CD4-positive, alpha-beta memory T cell (primary cell): ENCODE measurements around the gene ZNF492. TPM values are rescaled to one million over a fixed set of nuclear protein-coding genes. Genes with fewer than 3 reads are reported as not detected.
"Not testable (repeated sequence)": the region's sequence is repeated elsewhere in the genome, so short reads cannot be mapped to it uniquely, and the experiment has no call there.

Experiments used
- CTCF ChIA-PET: fragments of 350-600 bp; sonication (Branson Sonifier 250); formaldehyde crosslinking; loops from one replicate; lab custom pipeline; 2021; ENCODE audit warnings: inconsistent platforms; ENCODE audit not compliant: partially characterized antibody; lab: Charles Lee
- POLR2A ChIA-PET: fragments of 350-600 bp; sonication (Branson Sonifier 250); formaldehyde crosslinking; loops from one replicate; lab custom pipeline; 2021; ENCODE audit not compliant: partially characterized antibody; lab: Charles Lee
- DNase-seq, 5 donors: peaks; one replicate each; pipeline versions ENCODE4 v3.0.0 to v3.0.0-alpha.2; 2020 to 2022; ENCODE audit warnings: mixed read lengths in 1 of 5
- H3K27ac ChIP-seq: one replicate; pipeline ENCODE4 v1.7.0; 2013; ENCODE audit warnings: low read depth, low read length
- H3K27me3 ChIP-seq: 2 replicates; pipeline ENCODE4 v1.7.0; 2013; ENCODE audit warnings: mild to moderate bottlenecking, low read length, moderate library complexity; ENCODE audit not compliant: insufficient read depth
- H3K36me3 ChIP-seq: 2 replicates; pipeline ENCODE4 v1.7.0; 2013; ENCODE audit warnings: mild to moderate bottlenecking, low read length, moderate library complexity; ENCODE audit not compliant: insufficient read depth
- H3K4me1 ChIP-seq: 2 replicates; pipeline ENCODE4 v1.7.0; 2013; ENCODE audit warnings: mild to moderate bottlenecking, low read length, moderate library complexity; ENCODE audit not compliant: insufficient read depth
- H3K4me3 ChIP-seq, 2 donors: one replicate each; pipeline ENCODE4 v1.7.0; 2013; ENCODE audit warnings: low read length in 2 of 2, mild to moderate bottlenecking in 1 of 2
- H3K9me3 ChIP-seq, 2 donors: one replicate each; pipeline ENCODE4 v1.7.0; 2013; ENCODE audit warnings: low read length in 2 of 2, control low read depth in 1 of 2; ENCODE audit not compliant: control insufficient read depth in 1 of 2
- H3K27ac Mint-ChIP-seq, 7 donors: one replicate each; pipeline ENCODE4 v1.8.0; 2020 to 2021; ENCODE audit warnings: mixed read lengths in 7 of 7, mild to moderate bottlenecking in 6 of 7, inconsistent platforms in 3 of 7, moderate library complexity in 3 of 7
- H3K27me3 Mint-ChIP-seq, 2 donors: one replicate each; pipeline ENCODE4 v1.8.0; 2020 to 2021; ENCODE audit warnings: mixed read lengths in 2 of 2
- H3K36me3 Mint-ChIP-seq, 2 donors: one replicate each; pipeline ENCODE4 v1.8.0; 2020 to 2021; ENCODE audit warnings: mixed read lengths in 2 of 2, inconsistent platforms in 1 of 2, mild to moderate bottlenecking in 1 of 2
- H3K4me1 Mint-ChIP-seq, 4 donors: one replicate each; pipeline ENCODE4 v1.8.0; 2020 to 2021; ENCODE audit warnings: mixed read lengths in 4 of 4, mild to moderate bottlenecking in 1 of 4
- H3K4me3 Mint-ChIP-seq, 8 donors: one replicate each; pipeline ENCODE4 v1.8.0; 2020 to 2021; ENCODE audit warnings: mixed read lengths in 8 of 8, mild to moderate bottlenecking in 7 of 8, moderate library complexity in 6 of 8, inconsistent platforms in 3 of 8
- H3K9me3 Mint-ChIP-seq, 8 donors: one replicate each; pipeline ENCODE4 v1.8.0; 2020 to 2021; ENCODE audit warnings: mixed read lengths in 8 of 8, mild to moderate bottlenecking in 5 of 8, inconsistent platforms in 3 of 8, moderate library complexity in 1 of 8
- intact Hi-C: fragments of 100-400 bp; cut with micrococcal nuclease; formaldehyde crosslinking; loops from one replicate; pipeline ENCODE4 v1.15.1; 2023
- polyA plus RNA-seq, 2 donors: library from polyadenylated mRNA; unstranded; fragments of 300-500 nt; fragmentation: Illumina TruSeq; gene quantifications; one replicate each; pipeline ENCODE4 v1.2.3, GENCODE V29; 2021
- total RNA-seq, 2 experiments: library from RNA; stranded (reverse); gene quantifications; one replicate each; pipeline ENCODE4 v1.2.3, GENCODE V29; 2021

Gene ZNF492
- total and polyA plus RNA-seq, 4 experiments from 2014 or later, result 0.08 to 0.64 (median 0.64) TPM; not detected in 1

GRCh38 chr19:22625266-22626035 is 8.7 kb upstream of the ZNF492 start:
- Mint-ChIP-seq H3K4me1 (no peaks in the 10 kb centered on the region), H3K9me3 (peaks cover 0 to 13% (median 2%) of the 10 kb centered on the region in 8 donors), H3K36me3 (no peaks in the 10 kb centered on the region), H3K4me3 (no peak overlapping the region), H3K27me3 (peaks cover 5% of the 10 kb centered on the region in 2 donors), H3K27ac (no peak overlapping the region)
- Histone ChIP-seq H3K4me1 (no peaks in the 10 kb centered on the region), H3K9me3 (no peaks in the 10 kb centered on the region), H3K36me3 (no peaks in the 10 kb centered on the region), H3K27ac (no peak overlapping the region), H3K27me3 (no peaks in the 10 kb centered on the region), H3K4me3 (no peak overlapping the region)
- ChIA-PET CTCF (interaction anchor here (1.0 kb wide), 1 partner anchor 14 kb away, joined by 3 read pairs; no protein-coding TSS in a partner anchor), POLR2A (no interaction called here)
- no peak for DNase-seq
- intact Hi-C loops, result no loop called here

- no peaks in the 10 kb centered on the region for H3K27me3 ChIP-seq
- Mint-ChIP-seq H3K27ac (no peak overlapping the region), H3K4me1 (no peaks in the 10 kb centered on the region), H3K9me3 (peaks cover 0 to 13% (median 0%) of the 10 kb centered on the region in 8 donors), H3K36me3 (no peaks in the 10 kb centered on the region), H3K4me3 (no peak overlapping the region), H3K27me3 (peaks cover 0 to 1% of the 10 kb centered on the region in 2 donors)
- H3K4me3 ChIP-seq, result no peak overlapping the region
- DNase-seq, result no peak
- no peaks in the 10 kb centered on the region for H3K36me3 ChIP-seq
- H3K4me1 ChIP-seq, result no peaks in the 10 kb centered on the region
- CTCF ChIA-PET, result no interaction called here
- no peak overlapping the region for H3K27ac ChIP-seq
- intact Hi-C loops, result no loop called here
- H3K9me3 ChIP-seq, result no peaks in the 10 kb centered on the region
- POLR2A ChIA-PET, result no interaction called here
These were observed 6.6 kb upstream of the ZNF492 start for GRCh38 chr19:22627526-22627925.

GRCh38 chr19:22628401-22628800 is 5.7 kb upstream of the ZNF492 start:
- intact Hi-C loops, result no loop called here
- Histone ChIP-seq H3K36me3 (no peaks in the 10 kb centered on the region), H3K4me1 (no peaks in the 10 kb centered on the region), H3K27ac (no peak overlapping the region), H3K9me3 (no peaks in the 10 kb centered on the region), H3K4me3 (no peak overlapping the region), H3K27me3 (no peaks in the 10 kb centered on the region)
- no peak for DNase-seq
- POLR2A ChIA-PET, result no interaction called here
- no peaks in the 10 kb centered on the region for H3K36me3 Mint-ChIP-seq
- no peak overlapping the region for H3K27ac Mint-ChIP-seq
- H3K9me3 Mint-ChIP-seq, result peaks cover 0 to 13% (median 0%) of the 10 kb centered on the region in 8 donors
- CTCF ChIA-PET, result no interaction called here
- H3K4me3 Mint-ChIP-seq, result no peak overlapping the region
- peaks cover 0 to 5% (median 0%) of the 10 kb centered on the region in 4 donors for H3K4me1 Mint-ChIP-seq
- peaks cover 0 to 1% of the 10 kb centered on the region in 2 donors for H3K27me3 Mint-ChIP-seq

GRCh38 chr19:22634450-22634827 is 315 bp downstream of the ZNF492 start:
- Histone ChIP-seq H3K36me3 (no peaks in the 10 kb centered on the region), H3K4me3 (peak overlapping the region in 1 of 2 donors; percentile 55), H3K27me3 (no peaks in the 10 kb centered on the region), H3K27ac (no peak overlapping the region), H3K9me3 (no peaks in the 10 kb centered on the region), H3K4me1 (no peaks in the 10 kb centered on the region)
- Mint-ChIP-seq H3K36me3 (no peaks in the 10 kb centered on the region), H3K4me3 (peak overlapping the region; percentile 91 to 97 (median 94)), H3K9me3 (peaks cover 0 to 5% (median under 1%) of the 10 kb centered on the region in 8 donors), H3K4me1 (peaks cover 1 to 21% (median 3%) of the 10 kb centered on the region in 4 donors), H3K27me3 (no peaks in the 10 kb centered on the region), H3K27ac (peak overlapping the region; percentile 63 to 91 (median 88))
- ChIA-PET POLR2A (no interaction called here), CTCF (no interaction called here)
- intact Hi-C loops, result no loop called here
- DNase-seq, result no peak

- intact Hi-C loops, CTCF ChIA-PET: not testable (repeated sequence)
- peaks cover 2 to 79% (median 48%) of the 10 kb centered on the region in 8 donors for H3K9me3 Mint-ChIP-seq
These were observed 51.4 kb downstream of the ZNF492 start for GRCh38 chr19:22685493-22685892.

GRCh38 chr19:22702661-22703060 is 68.5 kb downstream of the ZNF492 start:
- not testable (repeated sequence) for H3K4me3 Mint-ChIP-seq

More at GRCh38 chr19:22685493-22685892, 51.4 kb downstream of the ZNF492 start:
- POLR2A ChIA-PET, H3K4me1 Mint-ChIP-seq, H3K27ac Mint-ChIP-seq, DNase-seq, H3K36me3 ChIP-seq, H3K36me3 Mint-ChIP-seq, H3K27ac ChIP-seq, H3K9me3 ChIP-seq, H3K4me1 ChIP-seq, H3K27me3 ChIP-seq, H3K27me3 Mint-ChIP-seq, H3K4me3 Mint-ChIP-seq, H3K4me3 ChIP-seq: not testable (repeated sequence)

GRCh38 chr19:22703096-22703495 is 69.0 kb downstream of the ZNF492 start:
- H3K4me3 ChIP-seq, H3K9me3 ChIP-seq, H3K4me3 Mint-ChIP-seq, H3K4me1 Mint-ChIP-seq, H3K36me3 ChIP-seq, H3K27ac Mint-ChIP-seq, intact Hi-C loops, H3K4me1 ChIP-seq, CTCF ChIA-PET, H3K27me3 ChIP-seq, H3K27me3 Mint-ChIP-seq, POLR2A ChIA-PET, H3K27ac ChIP-seq, H3K36me3 Mint-ChIP-seq, DNase-seq: not testable (repeated sequence)
- peaks cover 0 to 42% (median 33%) of the 10 kb centered on the region in 8 donors for H3K9me3 Mint-ChIP-seq

More at GRCh38 chr19:22702661-22703060, 68.5 kb downstream of the ZNF492 start:
- intact Hi-C loops, H3K36me3 ChIP-seq, DNase-seq, H3K4me1 ChIP-seq, H3K27ac ChIP-seq, H3K27me3 Mint-ChIP-seq, H3K4me1 Mint-ChIP-seq, CTCF ChIA-PET, H3K27ac Mint-ChIP-seq, H3K27me3 ChIP-seq, H3K9me3 ChIP-seq, POLR2A ChIA-PET, H3K4me3 ChIP-seq, H3K36me3 Mint-ChIP-seq: not testable (repeated sequence)
- peaks cover 0 to 44% (median 35%) of the 10 kb centered on the region in 8 donors for H3K9me3 Mint-ChIP-seq
